CD4-positive, alpha-beta T cell treated with Interleukin-6 at 100 ng/mL for 8 hours (primary cell): ENCODE data around the gene PPP1R14C.
"Not testable (repeated sequence)": the region's sequence is repeated elsewhere in the genome, so short reads cannot be mapped to it uniquely, and the experiment has no call there.

ENCODE experiments used
- DNase-seq: peaks from one replicate; pipeline ENCODE4 v3.0.0-alpha.2; 2020; ENCODE audit warnings: mixed read lengths, low spot score

Gene PPP1R14C

GRCh38 chr6:150220634-150221551 lies 78.0 kb downstream of the PPP1R14C start:
- DNase-seq, result no peak

GRCh38 chr6:150224820-150225219 lies 82.0 kb downstream of the PPP1R14C start:
- no peak for DNase-seq

GRCh38 chr6:150227281-150227680 lies 84.4 kb downstream of the PPP1R14C start:
- DNase-seq, result no peak

GRCh38 chr6:150228072-150228733 lies 85.4 kb downstream of the PPP1R14C start:
- DNase-seq, result no peak

- DNase-seq, result no peak
Observed at GRCh38 chr6:150229436-150230163, 86.8 kb downstream of the PPP1R14C start.

- DNase-seq, result no peak
Observed at GRCh38 chr6:150230164-150230561, 87.3 kb downstream of the PPP1R14C start.

GRCh38 chr6:150230832-150231524 lies 88.1 kb downstream of the PPP1R14C start:
- no peak for DNase-seq

GRCh38 chr6:150231525-150231850 lies 88.6 kb downstream of the PPP1R14C start:
- DNase-seq, result no peak

GRCh38 chr6:150233843-150234269 lies 91.0 kb downstream of the PPP1R14C start:
- DNase-seq, result no peak

- DNase-seq, result no peak
Observed at GRCh38 chr6:150235218-150235617, 92.4 kb downstream of the PPP1R14C start.

GRCh38 chr6:150236114-150236513 lies 93.3 kb downstream of the PPP1R14C start:
- no peak for DNase-seq

- no peak for DNase-seq
Observed at GRCh38 chr6:150236544-150236943, 93.7 kb downstream of the PPP1R14C start.

- DNase-seq, result no peak
Observed at GRCh38 chr6:150237626-150238025, 94.8 kb downstream of the PPP1R14C start.

GRCh38 chr6:150238336-150238741 lies 95.5 kb downstream of the PPP1R14C start:
- DNase-seq, result no peak

- no peak for DNase-seq
Observed at GRCh38 chr6:150238846-150239407, 96.1 kb downstream of the PPP1R14C start.

- DNase-seq, result not testable (repeated sequence)
Observed at GRCh38 chr6:150241756-150242155, 98.9 kb downstream of the PPP1R14C start.

GRCh38 chr6:150243620-150244314 lies 100.9 kb downstream of the PPP1R14C start:
- no peak for DNase-seq

GRCh38 chr6:150245148-150245935 lies 102.5 kb downstream of the PPP1R14C start:
- DNase-seq, result no peak

GRCh38 chr6:150247803-150248202 lies 105.0 kb downstream of the PPP1R14C start:
- DNase-seq, result no peak

- no peak for DNase-seq
Observed at GRCh38 chr6:150248300-150248699, 105.5 kb downstream of the PPP1R14C start.
